GM18519 (cell line): ENCODE data around the gene AKAP6.
A peak's percentile ranks its signal among the peaks of the same experiment; 100 is the strongest.
"Not testable (repeated sequence)": the region's sequence is repeated elsewhere in the genome, so short reads cannot be mapped to it uniquely, and the experiment has no call there.

ENCODE experiments used
- ATAC-seq: cut with Tn5 transposase; IDR thresholded peaks from one replicate; pipeline ENCODE4 v1.9.1; 2021; ENCODE audit warnings: mild to moderate bottlenecking, moderate library complexity; ENCODE audit not compliant: unreplicated experiment, low FRiP score

The AKAP6 gene

GRCh38 chr14:32567543-32568384 lies 238.7 kb downstream of the AKAP6 start:
- ATAC-seq, result no peak

GRCh38 chr14:32571551-32571950 lies 242.5 kb downstream of the AKAP6 start:
- no peak for ATAC-seq

- peak; percentile 55 for ATAC-seq
Measured at GRCh38 chr14:32571995-32572866, 243.1 kb downstream of the AKAP6 start.

- ATAC-seq, result no peak
Measured at GRCh38 chr14:32572867-32573150, 243.7 kb downstream of the AKAP6 start.

GRCh38 chr14:32574269-32574668 lies 245.2 kb downstream of the AKAP6 start:
- no peak for ATAC-seq

GRCh38 chr14:32576088-32576795 lies 247.1 kb downstream of the AKAP6 start:
- ATAC-seq, result no peak

GRCh38 chr14:32576977-32577376 lies 247.9 kb downstream of the AKAP6 start:
- no peak for ATAC-seq

- ATAC-seq, result peak; percentile 92
Measured at GRCh38 chr14:32578181-32578580, 249.1 kb downstream of the AKAP6 start.

- ATAC-seq, result not testable (repeated sequence)
Measured at GRCh38 chr14:32583427-32583826, 254.3 kb downstream of the AKAP6 start.

- ATAC-seq, result no peak
Measured at GRCh38 chr14:32584079-32584478, 255.0 kb downstream of the AKAP6 start.

- ATAC-seq, result no peak
Measured at GRCh38 chr14:32587461-32587860, 258.4 kb downstream of the AKAP6 start.

GRCh38 chr14:32588448-32589320 lies 259.6 kb downstream of the AKAP6 start:
- peak; percentile 77 for ATAC-seq

- ATAC-seq, result no peak
Measured at GRCh38 chr14:32590157-32590556, 261.1 kb downstream of the AKAP6 start.

GRCh38 chr14:32593290-32593942 lies 264.3 kb downstream of the AKAP6 start:
- ATAC-seq, result no peak

GRCh38 chr14:32594766-32595165 lies 265.7 kb downstream of the AKAP6 start:
- no peak for ATAC-seq

- ATAC-seq, result no peak
Measured at GRCh38 chr14:32595497-32595896, 266.4 kb downstream of the AKAP6 start.

- no peak for ATAC-seq
Measured at GRCh38 chr14:32596390-32596789, 267.3 kb downstream of the AKAP6 start.

GRCh38 chr14:32597771-32598170 lies 268.7 kb downstream of the AKAP6 start:
- no peak for ATAC-seq

GRCh38 chr14:32601069-32601468 lies 272.0 kb downstream of the AKAP6 start:
- no peak for ATAC-seq

- no peak for ATAC-seq
Measured at GRCh38 chr14:32601906-32602305, 272.8 kb downstream of the AKAP6 start.
